GM23248 (cell line): Measurements from ENCODE around the gene RAP2B. TPM values are rescaled to one million over a fixed set of nuclear protein-coding genes. Genes with fewer than 3 reads are reported as not detected.

Source experiments
- DNase-seq: peaks from one replicate; pipeline ENCODE4 v3.0.0-alpha.2; 2015
- H2AFZ ChIP-seq: fragments of 200-600 bp; sonication (generic); 2 replicates; pipeline ENCODE4 v1.6.1; 2016; ENCODE audit warnings: antibody characterized with exemption
- H3F3A ChIP-seq: fragments of 200-600 bp; sonication (generic); 2 replicates; pipeline ENCODE4 v1.6.1; 2016; ENCODE audit warnings: mild to moderate bottlenecking, antibody characterized with exemption, mixed run types; ENCODE audit not compliant: insufficient read depth
- H3K27ac ChIP-seq: fragments of 200-600 bp; sonication (generic); 2 replicates; pipeline ENCODE4 v1.5.1; 2016; ENCODE audit warnings: mild to moderate bottlenecking
- H3K27me3 ChIP-seq: fragments of 200-600 bp; sonication (generic); replicated peaks from 2 replicates; pipeline ENCODE4 v1.6.1; 2016; ENCODE audit warnings: mild to moderate bottlenecking; ENCODE audit not compliant: insufficient read depth
- H3K36me3 ChIP-seq: fragments of 200-600 bp; sonication (generic); 2 replicates; pipeline ENCODE4 v1.6.1; 2016; ENCODE audit warnings: low read depth, mild to moderate bottlenecking
- H3K4me1 ChIP-seq: fragments of 200-600 bp; sonication (generic); 2 replicates; pipeline ENCODE4 v1.6.1; 2016; ENCODE audit warnings: mild to moderate bottlenecking; ENCODE audit not compliant: insufficient read depth
- H3K4me2 ChIP-seq: fragments of 200-600 bp; sonication (generic); one replicate; pipeline ENCODE4 v1.6.1; 2016; ENCODE audit warnings: mild to moderate bottlenecking; ENCODE audit not compliant: unreplicated experiment
- H3K4me3 ChIP-seq: fragments of 200-600 bp; sonication (generic); 2 replicates; pipeline ENCODE4 v1.5.1; 2016; ENCODE audit warnings: mild to moderate bottlenecking
- H3K79me2 ChIP-seq: fragments of 200-600 bp; sonication (generic); 2 replicates; pipeline ENCODE4 v1.6.1; 2016; ENCODE audit warnings: mild to moderate bottlenecking; ENCODE audit not compliant: insufficient read depth
- H3K9ac ChIP-seq: fragments of 200-600 bp; sonication (generic); 2 replicates; pipeline ENCODE4 v1.6.1; 2016; ENCODE audit warnings: mild to moderate bottlenecking
- H3K9me2 ChIP-seq: fragments of 200-600 bp; sonication (generic); 2 replicates; pipeline ENCODE4 v1.6.1; 2016; ENCODE audit warnings: mixed run types, mild to moderate bottlenecking, moderate library complexity; ENCODE audit not compliant: insufficient read depth
- H3K9me3 ChIP-seq: fragments of 200-600 bp; sonication (generic); one replicate; pipeline ENCODE4 v1.6.1; 2017; ENCODE audit warnings: low read depth
- H4K20me1 ChIP-seq: fragments of 200-600 bp; sonication (generic); 2 replicates; pipeline ENCODE4 v1.6.0; 2016; ENCODE audit not compliant: insufficient read depth
- EZH2 ChIP-seq: fragments of 200-600 bp; sonication (generic); IDR thresholded peaks from 2 replicates; pipeline ENCODE4 v1.6.1; 2018; ENCODE audit warnings: antibody characterized with exemption, mild to moderate bottlenecking; ENCODE audit not compliant: insufficient read depth, poor library complexity, severe bottlenecking
- EZH2phosphoT487 ChIP-seq: fragments of 200-600 bp; sonication (generic); IDR thresholded peaks from 2 replicates; pipeline ENCODE4 v1.6.1; 2018; ENCODE audit warnings: antibody characterized with exemption, moderate library complexity, mild to moderate bottlenecking, low read depth; ENCODE audit not compliant: insufficient read depth
- WGBS, 2 experiments: methylation state at CpG; one replicate each; pipeline ENCODE4 v1.1.6; 2015 to 2017; ENCODE audit warnings: low lambda C conversion rate in 2 of 2, low coverage in 1 of 2; ENCODE audit errors: missing lambda C conversion rate in 2 of 2; 5-methylcytosine and 5-hydroxymethylcytosine counted together
- in situ Hi-C: fragments of 300-500 bp; cut with MboI; formaldehyde crosslinking; loops from 2 replicates; pipeline ENCODE4 v1.15.0; 2020
- polyA plus RNA-seq: library from polyadenylated mRNA; unstranded; fragments of >200 nt; fragmentation: Nextera tagmentation; extraction: Ambion mirVana; gene quantifications from 2 replicates; pipeline ENCODE4 v1.2.1, GENCODE V29; 2016
- total RNA-seq: library from RNA; depleted of rRNA; stranded (reverse); fragments of >200 nt; shearing (Covaris generic); gene quantifications from 2 replicates; pipeline ENCODE4 v1.2.3, GENCODE V29; 2014

Gene RAP2B
- total and polyA plus RNA-seq, 2 experiments from 2014 or later = 12.9 to 13.2 TPM

DNA sequence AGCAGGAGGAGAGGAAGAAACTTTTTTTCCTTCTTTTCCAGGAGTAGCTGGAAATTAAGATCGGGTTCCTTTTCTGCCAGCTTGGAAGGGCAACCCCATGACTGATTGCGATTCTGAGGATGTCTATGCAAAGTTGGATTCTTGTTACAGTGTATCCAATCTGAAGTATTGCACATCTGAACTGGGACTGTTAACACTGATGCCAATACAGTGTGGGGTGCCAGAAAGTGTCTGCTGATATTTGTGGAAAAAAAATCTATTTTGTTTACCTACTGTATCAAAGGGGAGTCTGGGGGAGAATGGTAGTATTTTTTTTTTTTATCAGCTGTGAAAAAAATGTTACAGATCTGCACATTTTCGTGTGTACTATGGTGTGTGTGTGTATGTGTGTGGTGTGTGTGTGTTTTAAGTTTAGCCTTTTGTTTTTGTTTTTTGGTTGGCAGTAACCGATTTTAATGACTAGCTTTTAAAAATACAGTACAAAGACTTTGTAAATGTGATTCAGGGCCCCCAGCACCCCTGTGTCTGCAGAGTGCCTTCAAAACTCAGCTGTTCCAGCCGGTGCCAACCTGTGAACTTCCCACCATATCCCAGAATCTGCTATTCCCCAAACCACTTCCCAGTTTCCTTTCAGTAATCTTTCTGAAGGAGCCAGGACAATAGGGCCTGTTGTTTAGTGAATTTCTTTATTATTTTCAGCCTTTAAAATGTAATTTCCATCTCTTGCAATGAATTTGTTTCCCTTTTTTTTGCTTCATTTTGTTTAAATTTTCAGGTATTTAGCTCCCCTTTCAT, 1.9 kb downstream of the RAP2B start:
- DNase-seq = peak; percentile 42
- peaks cover 12% of the 10 kb centered on the region; the same call in 1 of the 2 replicates for H3F3A ChIP-seq
- peak overlapping the region; percentile 97 for H3K4me3 ChIP-seq
- H3K36me3 ChIP-seq = no peaks in the 10 kb centered on the region
- in situ Hi-C loops = loop anchor here (10.0 to 25.0 kb wide), 4 partner anchors 119 to 598 kb away; no protein-coding TSS in a partner anchor
- no peaks in the 10 kb centered on the region for H3K9me2 ChIP-seq
- peak overlapping the region; percentile 73 for H3K27ac ChIP-seq
- TF ChIP-seq EZH2 (no peak), EZH2phosphoT487 (no peak)
- no peaks in the 10 kb centered on the region for H3K9me3 ChIP-seq
- H3K9ac ChIP-seq = peak overlapping the region; percentile 87
- peaks cover 68% of the 10 kb centered on the region for H3K79me2 ChIP-seq
- H2AFZ ChIP-seq = no peak overlapping the region
- peak overlapping the region; percentile 86 for H3K4me2 ChIP-seq
- peaks cover 30% of the 10 kb centered on the region for H3K4me1 ChIP-seq
- H4K20me1 ChIP-seq = peaks cover 8% of the 10 kb centered on the region; the same call in 1 of the 2 replicates
- no peaks in the 10 kb centered on the region for H3K27me3 ChIP-seq
- WGBS, 2 experiments = 1 to 3% methylated on average over 5 of the region's 5 CpGs

DNA sequence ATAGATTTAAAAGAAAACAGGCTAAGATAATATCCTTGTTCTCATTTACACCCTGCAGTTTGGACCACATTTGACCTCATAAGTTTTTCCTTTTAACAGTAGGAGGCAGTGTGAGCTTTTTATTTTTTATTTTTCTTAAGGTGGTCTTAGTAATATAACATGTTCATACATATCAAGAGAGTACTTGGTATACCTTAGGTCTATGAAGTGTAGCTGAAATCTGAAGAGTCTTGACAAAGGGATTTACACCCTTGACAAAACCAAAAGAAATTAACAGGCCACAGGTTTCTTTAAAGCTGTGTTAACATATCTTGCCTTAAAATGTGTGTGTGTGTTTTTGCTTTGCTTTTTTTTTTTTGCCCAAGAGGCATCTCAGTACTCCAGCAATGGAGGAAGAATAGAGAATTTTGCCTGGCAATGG, 3.2 kb downstream of the RAP2B start:
- peaks cover 16% of the 10 kb centered on the region; the same call in 1 of the 2 replicates for H3F3A ChIP-seq
- H3K4me2 ChIP-seq = peak overlapping the region; percentile 86
- no peaks in the 10 kb centered on the region for H3K9me2 ChIP-seq
- H3K9ac ChIP-seq = peak overlapping the region; percentile 87; the same call in 1 of the 2 replicates
- DNase-seq = peak; percentile 46
- no peaks in the 10 kb centered on the region for H3K36me3 ChIP-seq
- in situ Hi-C loops = loop anchor here (10.0 to 25.0 kb wide), 4 partner anchors 120 to 597 kb away; no protein-coding TSS in a partner anchor
- peaks cover 8% of the 10 kb centered on the region; the same call in 1 of the 2 replicates for H4K20me1 ChIP-seq
- peak overlapping the region; percentile 97 for H3K4me3 ChIP-seq
- peaks cover 34% of the 10 kb centered on the region for H3K4me1 ChIP-seq
- H3K79me2 ChIP-seq = peaks cover 69% of the 10 kb centered on the region
- no peak overlapping the region for H2AFZ ChIP-seq
- no peak overlapping the region for H3K27ac ChIP-seq
- H3K9me3 ChIP-seq = no peaks in the 10 kb centered on the region
- no peaks in the 10 kb centered on the region for H3K27me3 ChIP-seq
- TF ChIP-seq EZH2 = no peak
- TF ChIP-seq EZH2phosphoT487 = no peak

DNA sequence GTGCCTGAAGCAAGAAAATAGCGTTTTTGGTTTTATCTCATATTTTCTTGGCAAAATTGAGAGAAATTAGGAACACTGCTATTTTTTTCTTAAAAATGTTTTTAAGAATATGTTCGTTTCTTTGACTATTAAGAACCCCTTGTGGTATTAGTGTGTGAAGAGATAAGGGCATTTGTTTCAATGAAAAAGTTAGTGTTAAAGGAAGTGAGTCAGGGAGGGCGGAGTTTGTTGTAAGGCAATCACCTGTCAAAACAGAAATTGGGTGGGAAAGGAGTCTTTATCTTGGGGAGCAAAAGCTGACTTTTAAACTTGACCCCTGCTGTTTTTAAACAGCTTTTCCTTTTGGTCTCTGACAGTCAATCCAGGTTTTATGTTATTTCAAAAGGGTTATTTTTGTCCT, 4.2 kb downstream of the RAP2B start:
- no peaks in the 10 kb centered on the region for H3K27me3 ChIP-seq
- no peak overlapping the region for H3K27ac ChIP-seq
- TF ChIP-seq EZH2 = no peak
- TF ChIP-seq EZH2phosphoT487 = no peak
- no peak overlapping the region for H2AFZ ChIP-seq
- peaks cover 69% of the 10 kb centered on the region for H3K79me2 ChIP-seq
- no peaks in the 10 kb centered on the region for H3K9me3 ChIP-seq
- no peaks in the 10 kb centered on the region for H3K36me3 ChIP-seq
- no peaks in the 10 kb centered on the region for H3K9me2 ChIP-seq
- peak overlapping the region; percentile 87 for H3K9ac ChIP-seq
- H3K4me3 ChIP-seq = peak overlapping the region; percentile 97
- peaks cover 8% of the 10 kb centered on the region; the same call in 1 of the 2 replicates for H4K20me1 ChIP-seq
- in situ Hi-C loops = loop anchor here (10.0 to 25.0 kb wide), 4 partner anchors 119 to 596 kb away; no protein-coding TSS in a partner anchor
- peaks cover 17% of the 10 kb centered on the region for H3F3A ChIP-seq
- H3K4me1 ChIP-seq = peaks cover 34% of the 10 kb centered on the region
- peak overlapping the region; percentile 86 for H3K4me2 ChIP-seq
- DNase-seq = peak; percentile 30
- WGBS, 2 experiments = 25 to 28% methylated on average over 3 of the region's 3 CpGs

DNA sequence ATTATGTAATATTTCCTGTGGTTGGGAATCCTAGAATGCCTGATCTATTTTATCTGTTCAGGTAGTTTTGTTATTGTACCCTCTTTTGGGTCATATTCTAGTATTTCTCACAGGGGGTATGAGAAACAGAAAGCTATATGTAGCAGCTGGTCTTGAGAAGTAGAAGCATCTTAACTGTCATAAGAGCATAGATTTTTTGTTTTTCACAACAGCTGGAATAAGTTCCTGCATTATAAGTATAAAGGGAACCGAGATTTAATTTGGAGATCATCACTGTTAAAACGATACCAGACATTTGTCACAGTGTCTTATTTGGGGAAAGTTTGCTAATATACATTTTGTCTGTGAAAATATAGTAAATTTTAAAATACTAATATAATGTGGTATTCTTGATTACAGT, 4.8 kb downstream of the RAP2B start:
- no peaks in the 10 kb centered on the region for H3K9me3 ChIP-seq
- H3K4me3 ChIP-seq = peak overlapping the region; percentile 97; the same call in 1 of the 2 replicates
- H3K36me3 ChIP-seq = no peaks in the 10 kb centered on the region
- no peaks in the 10 kb centered on the region for H3K27me3 ChIP-seq
- peaks cover 69% of the 10 kb centered on the region for H3K79me2 ChIP-seq
- peaks cover 34% of the 10 kb centered on the region for H3K4me1 ChIP-seq
- no peak overlapping the region for H2AFZ ChIP-seq
- no peak for TF ChIP-seq EZH2
- TF ChIP-seq EZH2phosphoT487 = no peak
- peaks cover 13% of the 10 kb centered on the region for H3F3A ChIP-seq
- H4K20me1 ChIP-seq = peaks cover 8% of the 10 kb centered on the region; the same call in 1 of the 2 replicates
- no peak for DNase-seq
- H3K27ac ChIP-seq = no peak overlapping the region
- H3K9ac ChIP-seq = no peak overlapping the region
- no peaks in the 10 kb centered on the region for H3K9me2 ChIP-seq
- WGBS, 2 experiments = 15 to 16% methylated on average over 2 of the region's 2 CpGs
- H3K4me2 ChIP-seq = peak overlapping the region; percentile 86
- in situ Hi-C loops = loop anchor here (10.0 to 25.0 kb wide), 4 partner anchors 118 to 596 kb away; no protein-coding TSS in a partner anchor
